ENCODE data around the gene SAMD1. TPM values are rescaled to one million over a fixed set of nuclear protein-coding genes. Genes with fewer than 3 reads are reported as not detected.
A peak's percentile ranks its signal among the peaks of the same experiment; 100 is the strongest.

The SAMD1 gene
- polyA plus RNA-seq, 2 donors, result 27.6 to 28.4 TPM

DNA sequence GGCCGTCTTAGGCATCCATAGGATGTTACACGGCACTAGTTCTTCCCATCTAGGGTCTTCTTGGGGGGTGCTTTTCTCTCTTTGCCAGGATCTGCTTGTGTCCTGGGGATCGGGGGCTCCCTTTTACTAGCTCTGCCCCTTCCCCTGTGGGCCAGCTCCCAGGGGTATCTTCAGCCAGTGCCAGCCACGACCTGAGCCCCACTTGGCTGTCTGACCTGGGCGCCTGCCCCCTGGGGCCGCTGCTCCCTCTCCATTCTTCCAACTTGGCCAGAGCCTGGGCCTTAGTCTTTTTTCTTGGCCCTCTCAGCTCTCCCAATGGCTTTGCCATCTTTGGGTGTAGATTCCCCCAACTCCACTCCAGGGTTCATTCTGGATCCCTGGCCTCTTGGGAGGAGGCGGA, 23.9 kb upstream of the SAMD1 start:
- H3K9me3 ChIP-seq (ENCODE audit: control insufficient read depth in 2 of 2, insufficient read depth in 1 of 2, low read depth in 1 of 2, low read length in 1 of 2), result no peaks in the 10 kb centered on the region
- WGBS, 2 donors, result 84 to 89% methylated on average over 7 of the region's 7 CpGs
- peaks cover 10 to 24% of the 10 kb centered on the region in 2 donors for H3K4me1 ChIP-seq (ENCODE audit: control insufficient read depth in 2 of 2, insufficient read depth in 2 of 2, low read length in 1 of 2)
- H3K27me3 ChIP-seq (ENCODE audit: control insufficient read depth in 1 of 2, insufficient read depth in 2 of 2, low read length in 2 of 2), result no peaks in the 10 kb centered on the region
- H3K36me3 ChIP-seq (ENCODE audit: control insufficient read depth in 2 of 2, insufficient read depth in 2 of 2, low read length in 1 of 2), result no peaks in the 10 kb centered on the region
- H3K4me3 ChIP-seq (ENCODE audit: low read depth in 1 of 2, low read length in 2 of 2), result no peak overlapping the region
- H3K27ac ChIP-seq (ENCODE audit: low read depth in 2 of 2, low read length in 1 of 2), result peak overlapping the region in 1 of 2 donors; percentile 35

DNA sequence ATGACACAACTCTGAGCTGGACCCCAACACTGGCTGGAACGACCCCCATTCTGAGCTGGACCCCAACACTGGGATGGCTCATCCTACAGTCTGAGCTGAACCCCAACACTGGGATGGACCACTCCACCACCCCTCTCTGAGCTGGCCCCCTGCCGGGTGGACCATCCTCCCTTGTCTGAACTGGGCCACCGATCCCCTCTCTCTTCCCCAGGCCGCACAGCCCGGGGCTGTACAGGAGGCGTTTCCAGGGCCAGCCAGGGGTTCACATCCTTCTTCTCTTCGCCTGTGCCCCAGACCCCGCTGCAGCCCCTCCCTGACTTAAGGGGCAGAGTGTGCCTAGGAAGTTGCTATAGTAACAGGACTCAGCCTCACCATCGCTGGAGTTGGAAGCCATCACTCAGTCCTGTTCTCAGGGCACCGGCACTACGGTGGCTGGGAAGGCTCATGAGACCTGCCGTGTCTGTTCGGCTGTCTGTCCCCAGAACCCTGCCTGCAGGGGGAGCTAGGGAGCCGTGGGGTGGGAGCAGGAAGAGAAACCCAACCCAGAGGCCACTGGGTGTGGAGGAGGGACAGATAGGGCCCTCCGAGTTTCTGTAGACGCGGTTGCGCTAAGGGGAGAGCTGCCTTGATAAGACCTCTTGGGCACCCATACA, 23.3 kb upstream of the SAMD1 start:
- H3K9me3 ChIP-seq (ENCODE audit: control insufficient read depth in 2 of 2, insufficient read depth in 1 of 2, low read depth in 1 of 2, low read length in 1 of 2), result no peaks in the 10 kb centered on the region
- no peak overlapping the region for H3K4me3 ChIP-seq (ENCODE audit: low read depth in 1 of 2, low read length in 2 of 2)
- no peaks in the 10 kb centered on the region for H3K36me3 ChIP-seq (ENCODE audit: control insufficient read depth in 2 of 2, insufficient read depth in 2 of 2, low read length in 1 of 2)
- peaks cover 10 to 24% of the 10 kb centered on the region in 2 donors for H3K4me1 ChIP-seq (ENCODE audit: control insufficient read depth in 2 of 2, insufficient read depth in 2 of 2, low read length in 1 of 2)
- H3K27me3 ChIP-seq (ENCODE audit: control insufficient read depth in 1 of 2, insufficient read depth in 2 of 2, low read length in 2 of 2), result no peaks in the 10 kb centered on the region
- peak overlapping the region; percentile 67 to 71 for H3K27ac ChIP-seq (ENCODE audit: low read depth in 2 of 2, low read length in 1 of 2)
- 84 to 88% methylated on average over 18 of the region's 18 CpGs for WGBS, 2 donors

DNA sequence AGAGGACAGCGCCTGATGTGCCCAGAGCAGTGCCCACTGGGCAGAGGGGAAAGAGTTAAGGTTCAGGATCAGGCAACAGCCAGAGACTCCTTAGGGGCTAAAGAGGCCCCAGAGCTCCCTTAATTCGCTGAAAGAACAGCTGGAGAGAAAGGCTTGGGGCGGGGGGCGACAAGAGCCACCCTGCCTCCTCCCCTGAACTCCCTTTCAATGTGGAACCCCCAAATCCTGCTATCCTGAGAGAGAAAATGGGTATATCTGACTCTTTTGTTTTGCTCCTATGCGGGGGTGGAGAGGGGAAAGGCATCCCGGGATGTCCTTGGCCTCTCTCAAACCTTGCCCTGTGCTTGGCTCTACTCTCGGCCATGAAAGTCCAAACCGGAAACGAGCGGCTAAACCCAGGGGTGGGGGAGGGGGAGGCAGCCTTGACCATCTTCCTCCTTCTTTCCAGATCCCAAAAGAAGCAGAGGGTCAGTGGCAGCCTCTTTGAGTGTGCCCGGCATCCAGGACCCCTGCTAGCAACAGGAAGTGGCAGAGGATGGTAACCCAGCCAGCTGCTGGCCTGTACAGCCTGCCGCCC, 22.3 kb upstream of the SAMD1 start:
- no peaks in the 10 kb centered on the region for H3K9me3 ChIP-seq (ENCODE audit: control insufficient read depth in 2 of 2, insufficient read depth in 1 of 2, low read depth in 1 of 2, low read length in 1 of 2)
- WGBS, 2 donors, result 38 to 47% methylated on average over 12 of the region's 12 CpGs
- H3K4me1 ChIP-seq (ENCODE audit: control insufficient read depth in 2 of 2, insufficient read depth in 2 of 2, low read length in 1 of 2), result peaks cover 10 to 18% of the 10 kb centered on the region in 2 donors
- H3K4me3 ChIP-seq (ENCODE audit: low read depth in 1 of 2, low read length in 2 of 2), result no peak overlapping the region
- H3K27me3 ChIP-seq (ENCODE audit: control insufficient read depth in 1 of 2, insufficient read depth in 2 of 2, low read length in 2 of 2), result no peaks in the 10 kb centered on the region
- H3K36me3 ChIP-seq (ENCODE audit: control insufficient read depth in 2 of 2, insufficient read depth in 2 of 2, low read length in 1 of 2), result no peaks in the 10 kb centered on the region
- H3K27ac ChIP-seq (ENCODE audit: low read depth in 2 of 2, low read length in 1 of 2), result peak overlapping the region; percentile 67 to 71

DNA sequence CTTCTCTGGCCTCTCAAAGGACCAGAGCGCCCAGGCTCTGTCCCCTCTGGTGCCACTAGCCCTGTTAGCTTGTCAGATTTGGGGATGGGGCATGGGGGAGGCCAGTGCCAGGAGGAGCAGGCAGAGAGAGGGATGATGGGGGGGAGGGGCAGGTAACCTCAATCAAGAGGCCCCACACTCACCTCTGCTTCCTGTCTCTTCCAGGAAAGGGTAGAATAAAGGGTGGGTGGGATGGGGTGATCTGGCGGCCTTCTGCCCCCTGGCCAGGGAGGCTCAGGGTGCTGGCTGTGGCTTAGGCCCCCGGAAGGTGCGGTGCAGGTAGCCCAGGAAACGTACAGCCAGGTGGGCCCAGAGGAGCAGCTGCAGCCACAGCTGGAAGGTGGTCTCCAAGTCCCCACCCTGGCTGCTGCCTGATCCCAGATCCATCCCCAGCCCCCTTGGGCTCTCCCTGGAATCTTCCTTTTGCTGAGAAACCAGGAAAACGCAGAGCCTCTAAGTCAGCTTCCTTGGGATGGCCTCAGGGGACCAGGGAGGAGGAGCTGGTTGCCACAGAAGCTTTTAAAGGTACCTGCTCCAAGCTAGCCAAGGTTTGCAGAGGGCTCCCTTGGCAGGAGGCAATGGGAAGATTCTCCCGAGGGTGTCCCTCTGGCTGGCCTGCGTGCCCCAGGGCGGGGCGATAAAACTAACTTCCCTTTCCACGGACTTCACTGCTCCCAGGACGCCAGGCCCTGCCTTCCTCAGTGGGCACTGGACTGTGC, 21.7 kb upstream of the SAMD1 start:
- WGBS, 2 donors, result 62 to 71% methylated on average over 12 of the region's 12 CpGs
- Histone ChIP-seq H3K4me3 (ENCODE audit: low read depth in 1 of 2, low read length in 2 of 2) (no peak overlapping the region), H3K36me3 (ENCODE audit: control insufficient read depth in 2 of 2, insufficient read depth in 2 of 2, low read length in 1 of 2) (no peaks in the 10 kb centered on the region), H3K27ac (ENCODE audit: low read depth in 2 of 2, low read length in 1 of 2) (peak overlapping the region; percentile 67 to 71), H3K27me3 (ENCODE audit: control insufficient read depth in 1 of 2, insufficient read depth in 2 of 2, low read length in 2 of 2) (no peaks in the 10 kb centered on the region), H3K4me1 (ENCODE audit: control insufficient read depth in 2 of 2, insufficient read depth in 2 of 2, low read length in 1 of 2) (peaks cover 10 to 18% of the 10 kb centered on the region in 2 donors), H3K9me3 (ENCODE audit: control insufficient read depth in 2 of 2, insufficient read depth in 1 of 2, low read depth in 1 of 2, low read length in 1 of 2) (no peaks in the 10 kb centered on the region)

DNA sequence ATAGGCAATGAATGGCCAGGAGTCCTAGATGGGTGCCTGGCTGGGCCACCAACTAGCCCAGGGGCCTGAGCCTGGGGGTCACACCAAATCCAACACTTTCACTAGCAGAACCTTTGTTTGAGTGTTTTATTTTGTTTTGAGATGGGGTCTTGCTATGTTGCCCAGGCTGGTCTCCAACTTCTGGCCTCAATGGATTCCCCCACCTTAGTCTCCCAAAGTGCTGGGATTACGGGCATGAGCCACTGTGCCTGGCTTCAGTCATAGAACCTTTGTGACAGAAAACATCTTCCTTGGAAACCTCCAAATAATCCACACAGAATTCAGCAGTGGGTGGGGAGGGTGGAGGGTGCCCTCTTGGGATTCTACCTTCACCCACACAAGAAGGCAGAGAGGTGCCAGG, 20.9 kb upstream of the SAMD1 start:
- no peaks in the 10 kb centered on the region for H3K9me3 ChIP-seq (ENCODE audit: control insufficient read depth in 2 of 2, insufficient read depth in 1 of 2, low read depth in 1 of 2, low read length in 1 of 2)
- 82 to 93% methylated on average over 1 of the region's 1 CpG for WGBS, 2 donors
- no peaks in the 10 kb centered on the region for H3K27me3 ChIP-seq (ENCODE audit: control insufficient read depth in 1 of 2, insufficient read depth in 2 of 2, low read length in 2 of 2)
- H3K4me1 ChIP-seq (ENCODE audit: control insufficient read depth in 2 of 2, insufficient read depth in 2 of 2, low read length in 1 of 2), result peaks cover 10 to 13% of the 10 kb centered on the region in 2 donors
- H3K36me3 ChIP-seq (ENCODE audit: control insufficient read depth in 2 of 2, insufficient read depth in 2 of 2, low read length in 1 of 2), result peaks cover 0 to 3% of the 10 kb centered on the region in 2 donors
- H3K4me3 ChIP-seq (ENCODE audit: low read depth in 1 of 2, low read length in 2 of 2), result no peak overlapping the region
- no peak overlapping the region for H3K27ac ChIP-seq (ENCODE audit: low read depth in 2 of 2, low read length in 1 of 2)

DNA sequence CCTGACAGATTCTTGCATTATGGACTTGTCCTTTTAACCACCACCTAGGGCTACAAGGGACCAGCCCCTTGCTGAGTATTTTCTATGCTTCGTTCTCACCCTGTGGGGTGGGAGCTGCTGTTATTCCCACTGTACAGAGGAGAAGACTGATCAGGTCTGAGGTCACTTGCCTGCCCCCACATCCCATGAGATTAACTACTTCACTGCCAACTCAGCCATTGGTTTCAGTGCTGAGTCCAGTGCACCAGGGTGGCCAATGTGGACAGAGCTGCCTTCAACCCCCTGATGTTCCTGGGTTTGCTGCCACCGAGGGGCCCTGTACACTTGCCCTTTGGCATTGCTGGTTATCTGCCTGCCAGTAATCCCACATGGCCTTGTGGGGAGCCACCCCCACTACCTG, 20.1 kb upstream of the SAMD1 start:
- Histone ChIP-seq H3K27ac (ENCODE audit: low read depth in 2 of 2, low read length in 1 of 2) (no peak overlapping the region), H3K4me3 (ENCODE audit: low read depth in 1 of 2, low read length in 2 of 2) (no peak overlapping the region), H3K9me3 (ENCODE audit: control insufficient read depth in 2 of 2, insufficient read depth in 1 of 2, low read depth in 1 of 2, low read length in 1 of 2) (no peaks in the 10 kb centered on the region), H3K36me3 (ENCODE audit: control insufficient read depth in 2 of 2, insufficient read depth in 2 of 2, low read length in 1 of 2) (peaks cover 2 to 8% of the 10 kb centered on the region in 2 donors), H3K4me1 (ENCODE audit: control insufficient read depth in 2 of 2, insufficient read depth in 2 of 2, low read length in 1 of 2) (peaks cover 10% of the 10 kb centered on the region in 2 donors), H3K27me3 (ENCODE audit: control insufficient read depth in 1 of 2, insufficient read depth in 2 of 2, low read length in 2 of 2) (no peaks in the 10 kb centered on the region)
- 71 to 73% methylated on average over 2 of the region's 2 CpGs for WGBS, 2 donors

DNA sequence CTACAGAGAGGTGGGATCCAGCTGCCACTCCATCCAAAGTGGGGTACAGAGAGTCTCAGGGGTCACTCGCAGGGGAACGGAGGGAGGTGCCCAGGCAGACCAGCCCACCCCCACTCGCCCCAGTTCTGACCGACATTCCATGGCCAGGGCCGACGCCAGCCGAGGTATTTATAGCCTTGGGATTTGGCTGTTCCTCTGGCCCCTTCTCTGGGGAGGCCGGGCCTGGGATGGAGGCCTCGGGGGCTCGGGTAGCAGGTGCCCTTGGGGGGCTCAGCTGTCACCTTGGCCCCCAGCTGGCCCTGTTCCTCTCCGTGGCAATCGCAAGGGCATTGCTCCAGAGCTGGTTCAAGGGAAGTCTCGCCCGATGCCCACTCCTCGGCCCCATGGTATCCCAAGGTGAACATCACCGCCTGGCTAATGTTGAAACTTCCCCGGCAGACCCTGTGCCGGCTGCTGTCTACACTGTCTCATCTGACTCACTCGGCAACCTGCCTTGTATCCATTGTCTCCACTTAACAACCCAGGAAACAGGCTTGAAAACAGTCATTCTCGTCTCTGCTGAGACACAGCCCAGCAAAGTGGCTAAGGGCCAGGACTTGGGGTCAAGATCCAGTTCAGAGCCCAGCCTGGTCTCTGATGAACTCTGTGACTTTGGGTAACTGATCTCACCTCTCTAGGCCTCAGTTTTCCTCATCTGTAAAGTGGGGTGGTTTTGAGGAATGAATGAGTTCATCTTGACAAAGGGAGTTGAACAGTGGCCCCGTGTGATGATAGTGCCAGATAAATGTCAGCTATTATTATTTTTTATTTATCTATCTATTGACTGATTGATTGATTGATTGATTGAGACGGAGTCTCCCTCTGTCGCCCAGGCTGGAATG, 17.3 kb upstream of the SAMD1 start:
- no peak overlapping the region for H3K4me3 ChIP-seq (ENCODE audit: low read depth in 1 of 2, low read length in 2 of 2)
- H3K4me1 ChIP-seq (ENCODE audit: control insufficient read depth in 2 of 2, insufficient read depth in 2 of 2, low read length in 1 of 2), result peaks cover 2 to 7% of the 10 kb centered on the region in 2 donors
- peak overlapping the region; percentile 30 to 45 for H3K27ac ChIP-seq (ENCODE audit: low read depth in 2 of 2, low read length in 1 of 2)
- H3K36me3 ChIP-seq (ENCODE audit: control insufficient read depth in 2 of 2, insufficient read depth in 2 of 2, low read length in 1 of 2), result peaks cover 3 to 11% of the 10 kb centered on the region in 2 donors
- H3K9me3 ChIP-seq (ENCODE audit: control insufficient read depth in 2 of 2, insufficient read depth in 1 of 2, low read depth in 1 of 2, low read length in 1 of 2), result no peaks in the 10 kb centered on the region
- WGBS, 2 donors, result 77 to 78% methylated on average over 20 to 23 of the region's 23 CpGs
- H3K27me3 ChIP-seq (ENCODE audit: control insufficient read depth in 1 of 2, insufficient read depth in 2 of 2, low read length in 2 of 2), result no peaks in the 10 kb centered on the region

DNA sequence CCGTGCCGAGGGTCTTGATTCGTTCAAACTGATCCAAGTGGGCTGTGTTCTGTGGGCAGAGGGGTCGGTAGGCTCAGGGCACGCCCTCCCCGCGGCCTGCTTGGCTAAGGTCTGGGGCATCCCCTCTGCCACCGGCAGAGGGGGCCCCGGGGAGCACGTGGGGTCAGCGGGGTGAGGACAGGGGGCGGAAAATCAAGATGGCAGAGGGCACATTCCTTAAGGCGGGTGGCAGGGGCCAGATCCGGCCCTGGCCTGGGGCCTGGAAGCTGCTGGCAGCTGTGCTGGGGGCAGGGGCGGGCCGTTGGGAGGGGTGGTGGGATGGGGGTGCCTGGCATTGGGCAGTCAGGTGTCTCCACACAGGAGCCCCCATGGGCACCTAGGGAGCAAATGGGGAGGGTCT, 16.3 kb upstream of the SAMD1 start:
- Histone ChIP-seq H3K27ac (ENCODE audit: low read depth in 2 of 2, low read length in 1 of 2) (peak overlapping the region in 1 of 2 donors; percentile 21), H3K27me3 (ENCODE audit: control insufficient read depth in 1 of 2, insufficient read depth in 2 of 2, low read length in 2 of 2) (no peaks in the 10 kb centered on the region), H3K36me3 (ENCODE audit: control insufficient read depth in 2 of 2, insufficient read depth in 2 of 2, low read length in 1 of 2) (peaks cover 3 to 16% of the 10 kb centered on the region in 2 donors), H3K4me3 (ENCODE audit: low read depth in 1 of 2, low read length in 2 of 2) (no peak overlapping the region), H3K4me1 (ENCODE audit: control insufficient read depth in 2 of 2, insufficient read depth in 2 of 2, low read length in 1 of 2) (no peaks in the 10 kb centered on the region), H3K9me3 (ENCODE audit: control insufficient read depth in 2 of 2, insufficient read depth in 1 of 2, low read depth in 1 of 2, low read length in 1 of 2) (no peaks in the 10 kb centered on the region)
- WGBS, 2 donors, result 84 to 88% methylated on average over 14 to 16 of the region's 16 CpGs

DNA sequence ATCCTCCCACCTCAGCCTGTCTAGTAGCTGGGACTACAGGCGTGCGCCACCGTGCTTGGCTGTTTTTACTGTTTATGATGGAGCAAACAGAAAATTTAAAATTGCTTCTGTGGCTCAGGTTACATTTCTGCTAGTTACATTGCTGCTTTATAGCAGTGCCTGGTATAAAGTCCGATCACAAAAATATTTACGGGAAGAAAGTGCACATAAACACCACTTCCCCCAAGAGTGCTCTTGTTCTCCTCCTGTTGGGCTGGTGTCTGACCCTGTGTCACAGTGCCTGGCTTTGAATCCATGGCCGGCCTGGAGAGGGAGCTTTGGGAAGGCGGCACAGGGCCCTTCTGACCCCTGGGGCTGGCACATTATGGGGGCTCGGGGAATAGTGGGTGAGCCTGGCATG, 15.1 kb upstream of the SAMD1 start:
- no peak overlapping the region for H3K4me3 ChIP-seq (ENCODE audit: low read depth in 1 of 2, low read length in 2 of 2)
- peaks cover 5 to 18% of the 10 kb centered on the region in 2 donors for H3K36me3 ChIP-seq (ENCODE audit: control insufficient read depth in 2 of 2, insufficient read depth in 2 of 2, low read length in 1 of 2)
- no peaks in the 10 kb centered on the region for H3K4me1 ChIP-seq (ENCODE audit: control insufficient read depth in 2 of 2, insufficient read depth in 2 of 2, low read length in 1 of 2)
- no peaks in the 10 kb centered on the region for H3K27me3 ChIP-seq (ENCODE audit: control insufficient read depth in 1 of 2, insufficient read depth in 2 of 2, low read length in 2 of 2)
- no peaks in the 10 kb centered on the region for H3K9me3 ChIP-seq (ENCODE audit: control insufficient read depth in 2 of 2, insufficient read depth in 1 of 2, low read depth in 1 of 2, low read length in 1 of 2)
- 89 to 91% methylated on average over 8 of the region's 8 CpGs for WGBS, 2 donors
- no peak overlapping the region for H3K27ac ChIP-seq (ENCODE audit: low read depth in 2 of 2, low read length in 1 of 2)

Measured in esophagus (tissue), 2 donors.